Measurements from ENCODE around the gene AGPAT2.

AGPAT2 gene

GRCh38 chr9:136691316-136692184 is 4.3 kb upstream of the AGPAT2 start:
- Histone ChIP-seq H3K4me1 (ENCODE audit: insufficient read depth, low read length) (no peaks in the 10 kb centered on the region; the same call in 1 of the 2 replicates), H3K9me3 (ENCODE audit: control insufficient read depth, insufficient read depth, low read length) (no peaks in the 10 kb centered on the region), H3K9ac (ENCODE audit: low read depth, low read length) (no peak overlapping the region), H3K36me3 (ENCODE audit: insufficient read depth, low read length) (no peaks in the 10 kb centered on the region)

- Histone ChIP-seq H3K4me1 (ENCODE audit: insufficient read depth, low read length) (peaks cover under 1% of the 10 kb centered on the region; the same call in 1 of the 2 replicates), H3K36me3 (ENCODE audit: insufficient read depth, low read length) (no peaks in the 10 kb centered on the region), H3K9ac (ENCODE audit: low read depth, low read length) (no peak overlapping the region), H3K9me3 (ENCODE audit: control insufficient read depth, insufficient read depth, low read length) (no peaks in the 10 kb centered on the region)
Observed at GRCh38 chr9:136690806-136691261, 3.6 kb upstream of the AGPAT2 start.

- Histone ChIP-seq H3K4me1 (ENCODE audit: insufficient read depth, low read length) (peaks cover 3% of the 10 kb centered on the region; the same call in 1 of the 2 replicates), H3K9ac (ENCODE audit: low read depth, low read length) (no peak overlapping the region), H3K36me3 (ENCODE audit: insufficient read depth, low read length) (no peaks in the 10 kb centered on the region), H3K9me3 (ENCODE audit: control insufficient read depth, insufficient read depth, low read length) (no peaks in the 10 kb centered on the region)
Observed at GRCh38 chr9:136690104-136690805, 3.0 kb upstream of the AGPAT2 start.

- H3K36me3 ChIP-seq (ENCODE audit: insufficient read depth, low read length): no peaks in the 10 kb centered on the region
- H3K4me1 ChIP-seq (ENCODE audit: insufficient read depth, low read length): peaks cover 3% of the 10 kb centered on the region; the same call in 1 of the 2 replicates
- H3K9me3 ChIP-seq (ENCODE audit: control insufficient read depth, insufficient read depth, low read length): no peaks in the 10 kb centered on the region
- H3K9ac ChIP-seq (ENCODE audit: low read depth, low read length): no peak overlapping the region
Observed at GRCh38 chr9:136689108-136689460, 1.8 kb upstream of the AGPAT2 start.

- Histone ChIP-seq H3K9me3 (ENCODE audit: control insufficient read depth, insufficient read depth, low read length) (no peaks in the 10 kb centered on the region), H3K4me1 (ENCODE audit: insufficient read depth, low read length) (peaks cover 5% of the 10 kb centered on the region; the same call in 1 of the 2 replicates), H3K36me3 (ENCODE audit: insufficient read depth, low read length) (no peaks in the 10 kb centered on the region), H3K9ac (ENCODE audit: low read depth, low read length) (no peak overlapping the region; the same call in 1 of the 2 replicates)
Observed at GRCh38 chr9:136688274-136689107, 1.2 kb upstream of the AGPAT2 start.

GRCh38 chr9:136687721-136688223 is 515 bp upstream of the AGPAT2 start:
- peak overlapping the region; percentile 45; the same call in 1 of the 2 replicates for H3K9ac ChIP-seq (ENCODE audit: low read depth, low read length)
- peaks cover 5% of the 10 kb centered on the region; the same call in 1 of the 2 replicates for H3K4me1 ChIP-seq (ENCODE audit: insufficient read depth, low read length)
- no peaks in the 10 kb centered on the region for H3K9me3 ChIP-seq (ENCODE audit: control insufficient read depth, insufficient read depth, low read length)
- no peaks in the 10 kb centered on the region for H3K36me3 ChIP-seq (ENCODE audit: insufficient read depth, low read length)

GRCh38 chr9:136686534-136686793 is 793 bp downstream of the AGPAT2 start:
- Histone ChIP-seq H3K9me3 (ENCODE audit: control insufficient read depth, insufficient read depth, low read length) (no peaks in the 10 kb centered on the region), H3K9ac (ENCODE audit: low read depth, low read length) (peak overlapping the region; percentile 68), H3K4me1 (ENCODE audit: insufficient read depth, low read length) (peaks cover 9% of the 10 kb centered on the region; the same call in 1 of the 2 replicates), H3K36me3 (ENCODE audit: insufficient read depth, low read length) (no peaks in the 10 kb centered on the region)

GRCh38 chr9:136685790-136686533 is 1.3 kb downstream of the AGPAT2 start:
- Histone ChIP-seq H3K4me1 (ENCODE audit: insufficient read depth, low read length) (peaks cover 9% of the 10 kb centered on the region; the same call in 1 of the 2 replicates), H3K9me3 (ENCODE audit: control insufficient read depth, insufficient read depth, low read length) (no peaks in the 10 kb centered on the region), H3K9ac (ENCODE audit: low read depth, low read length) (peak overlapping the region; percentile 68), H3K36me3 (ENCODE audit: insufficient read depth, low read length) (no peaks in the 10 kb centered on the region)

GRCh38 chr9:136685216-136685615 is 2.0 kb downstream of the AGPAT2 start:
- H3K9me3 ChIP-seq (ENCODE audit: control insufficient read depth, insufficient read depth, low read length): no peaks in the 10 kb centered on the region
- no peaks in the 10 kb centered on the region for H3K36me3 ChIP-seq (ENCODE audit: insufficient read depth, low read length)
- H3K9ac ChIP-seq (ENCODE audit: low read depth, low read length): no peak overlapping the region
- peaks cover 9% of the 10 kb centered on the region; the same call in 1 of the 2 replicates for H3K4me1 ChIP-seq (ENCODE audit: insufficient read depth, low read length)

- peaks cover 9% of the 10 kb centered on the region; the same call in 1 of the 2 replicates for H3K4me1 ChIP-seq (ENCODE audit: insufficient read depth, low read length)
- no peaks in the 10 kb centered on the region for H3K36me3 ChIP-seq (ENCODE audit: insufficient read depth, low read length)
- no peak overlapping the region for H3K9ac ChIP-seq (ENCODE audit: low read depth, low read length)
- no peaks in the 10 kb centered on the region for H3K9me3 ChIP-seq (ENCODE audit: control insufficient read depth, insufficient read depth, low read length)
Observed at GRCh38 chr9:136684799-136685198, 2.5 kb downstream of the AGPAT2 start.

GRCh38 chr9:136684339-136684738 is 2.9 kb downstream of the AGPAT2 start:
- H3K9ac ChIP-seq (ENCODE audit: low read depth, low read length): no peak overlapping the region
- no peaks in the 10 kb centered on the region for H3K36me3 ChIP-seq (ENCODE audit: insufficient read depth, low read length)
- no peaks in the 10 kb centered on the region for H3K9me3 ChIP-seq (ENCODE audit: control insufficient read depth, insufficient read depth, low read length)
- peaks cover 9% of the 10 kb centered on the region; the same call in 1 of the 2 replicates for H3K4me1 ChIP-seq (ENCODE audit: insufficient read depth, low read length)

- no peak overlapping the region for H3K9ac ChIP-seq (ENCODE audit: low read depth, low read length)
- no peaks in the 10 kb centered on the region for H3K9me3 ChIP-seq (ENCODE audit: control insufficient read depth, insufficient read depth, low read length)
- no peaks in the 10 kb centered on the region for H3K36me3 ChIP-seq (ENCODE audit: insufficient read depth, low read length)
- H3K4me1 ChIP-seq (ENCODE audit: insufficient read depth, low read length): peaks cover 9% of the 10 kb centered on the region; the same call in 1 of the 2 replicates
Observed at GRCh38 chr9:136683755-136684154, 3.5 kb downstream of the AGPAT2 start.

GRCh38 chr9:136683173-136683745 is 4.0 kb downstream of the AGPAT2 start:
- peaks cover 9% of the 10 kb centered on the region; the same call in 1 of the 2 replicates for H3K4me1 ChIP-seq (ENCODE audit: insufficient read depth, low read length)
- H3K9ac ChIP-seq (ENCODE audit: low read depth, low read length): no peak overlapping the region
- no peaks in the 10 kb centered on the region for H3K9me3 ChIP-seq (ENCODE audit: control insufficient read depth, insufficient read depth, low read length)
- H3K36me3 ChIP-seq (ENCODE audit: insufficient read depth, low read length): no peaks in the 10 kb centered on the region

All from ES-I3 (cell line).